Esophagus squamous epithelium (tissue), 5 donors: ENCODE results near the gene DEPDC7. TPM values are rescaled to one million over a fixed set of nuclear protein-coding genes. Genes with fewer than 3 reads are reported as not detected.

Source experiments
- DNase-seq: peaks from one replicate; lab custom pipeline; 2025; lab: John Stamatoyannopoulos, UW
- H3K27ac ChIP-seq, 4 donors: fragments of 200-600 bp; sonication (generic); one replicate each; pipeline ENCODE4 v1.5.1; 2016 to 2019; ENCODE audit warnings: mild to moderate bottlenecking in 1 of 4
- H3K27me3 ChIP-seq, 4 donors: fragments of 200-600 bp; sonication (generic); 1 replicate in 3 of 4; 2 replicates in 1 of 4; pipeline versions ENCODE4 v1.5.1 to v1.6.0; 2017 to 2021; ENCODE audit warnings: antibody characterized with exemption in 1 of 4
- H3K36me3 ChIP-seq, 3 donors: fragments of 200-600 bp; sonication (generic); one replicate each; pipeline ENCODE4 v1.5.1; 2016 to 2019
- H3K4me1 ChIP-seq, 3 donors: fragments of 200-600 bp; sonication (generic); one replicate each; pipeline ENCODE4 v1.5.1; 2017 to 2019
- H3K4me3 ChIP-seq, 4 donors: fragments of 200-600 bp; sonication (generic); 1 replicate in 3 of 4; 2 replicates in 1 of 4; pipeline ENCODE4 v1.5.1; 2016 to 2019; ENCODE audit warnings: mild to moderate bottlenecking in 2 of 4, moderate library complexity in 1 of 4
- H3K9me3 ChIP-seq, 3 donors: fragments of 200-600 bp; sonication (generic); one replicate each; pipeline ENCODE4 v1.5.1; 2016 to 2019
- CTCF ChIP-seq, 6 experiments: fragments of 450-650 bp in 4 of 6; fragments of 200-600 bp in 2 of 6; sonication (generic) in 2 of 6; IDR thresholded peaks; one replicate each; pipeline ENCODE4 v1.5.1; 2016 to 2019; ENCODE audit warnings: antibody characterized with exemption in 6 of 6, mild to moderate bottlenecking in 4 of 6, moderate library complexity in 4 of 6
- POLR2A ChIP-seq, 4 donors: fragments of 450-650 bp; IDR thresholded peaks; one replicate each; pipeline ENCODE4 v1.6.1; 2017; ENCODE audit warnings: antibody characterized with exemption in 4 of 4, mild to moderate bottlenecking in 4 of 4, moderate library complexity in 3 of 4
- WGBS, 2 donors: methylation state at CpG; one replicate each; pipeline ENCODE4 v1.1.5; 2018; 5-methylcytosine and 5-hydroxymethylcytosine counted together
- intact Hi-C: fragments of 100-400 bp; cut with DNase I; formaldehyde crosslinking; loops from one replicate; pipeline ENCODE4 v1.15.0; 2022
- total RNA-seq, 4 donors: library from RNA; depleted of rRNA; stranded (reverse); fragments of >200 nt; gene quantifications; one replicate each; pipeline ENCODE4 v1.1.0, GENCODE V29; 2016
- donor health status: DM: yes; HTN: yes; CAD: no.

DEPDC7 gene
- total RNA-seq, 4 donors from 2014 or later, result 2.3 to 9.7 (median 6.8) TPM

- Histone ChIP-seq H3K27ac (peak overlapping the region; percentile 98 to 100 (median 98)), H3K9me3 (no peaks in the 10 kb centered on the region), H3K36me3 (peaks cover 0 to 18% (median 0%) of the 10 kb centered on the region in 3 donors), H3K27me3 (no peaks in the 10 kb centered on the region), H3K4me1 (peaks cover 2 to 60% (median 16%) of the 10 kb centered on the region in 3 donors), H3K4me3 (peak overlapping the region; percentile 84 to 96 (median 91))
- intact Hi-C loops, result no loop called here
- TF ChIP-seq CTCF (IDR thresholded peaks at IDR 0.05) (no peak), POLR2A (IDR thresholded peaks at IDR 0.05) (no peak)
- DNase-seq, result no peak
- 2 to 4% methylated on average over 14 to 30 of the region's 30 CpGs for WGBS, 2 donors
Observed at GRCh38 chr11:33040033-33040861, 24.6 kb downstream of the DEPDC7 start.

- WGBS, 2 donors, result 41 to 61% methylated on average over 5 of the region's 5 CpGs
- H3K27ac ChIP-seq, result peak overlapping the region; percentile 98 to 100 (median 98)
Observed at GRCh38 chr11:33040862-33041453, 25.3 kb downstream of the DEPDC7 start.

GRCh38 chr11:33043221-33043830, 27.6 kb downstream of the DEPDC7 start:
- Histone ChIP-seq H3K4me1 (peaks cover 6 to 74% (median 21%) of the 10 kb centered on the region in 3 donors), H3K27ac (peak overlapping the region; percentile 20 to 72 (median 40)), H3K9me3 (no peaks in the 10 kb centered on the region), H3K27me3 (no peaks in the 10 kb centered on the region), H3K36me3 (peaks cover 0 to 33% (median 0%) of the 10 kb centered on the region in 3 donors), H3K4me3 (no peak overlapping the region)
- WGBS, 2 donors, result 33 to 40% methylated on average over 2 of the region's 2 CpGs
- no peak for DNase-seq
- intact Hi-C loops, result no loop called here
- TF ChIP-seq POLR2A (IDR thresholded peaks at IDR 0.05), result no peak
- no peak for TF ChIP-seq CTCF (IDR thresholded peaks at IDR 0.05)

More at GRCh38 chr11:33040862-33041453, 25.3 kb downstream of the DEPDC7 start:
- no peaks in the 10 kb centered on the region for H3K27me3 ChIP-seq
- intact Hi-C loops, result no loop called here
- DNase-seq, result no peak
- peaks cover 6 to 68% (median 17%) of the 10 kb centered on the region in 3 donors for H3K4me1 ChIP-seq
- H3K4me3 ChIP-seq, result peak overlapping the region in 3 of 4 donors; percentile 84 to 96 (median 88)
- TF ChIP-seq POLR2A (IDR thresholded peaks at IDR 0.05) (no peak), CTCF (IDR thresholded peaks at IDR 0.05) (no peak)
- no peaks in the 10 kb centered on the region for H3K9me3 ChIP-seq
- peaks cover 0 to 22% (median 0%) of the 10 kb centered on the region in 3 donors for H3K36me3 ChIP-seq

- peaks cover 6 to 70% (median 21%) of the 10 kb centered on the region in 3 donors for H3K4me1 ChIP-seq
- intact Hi-C loops, result no loop called here
Observed at GRCh38 chr11:33044285-33044756, 28.6 kb downstream of the DEPDC7 start.

More at GRCh38 chr11:33044285-33044756, 28.6 kb downstream of the DEPDC7 start:
- Histone ChIP-seq H3K4me3 (no peak overlapping the region), H3K27ac (peak overlapping the region; percentile 20 to 72 (median 40)), H3K9me3 (no peaks in the 10 kb centered on the region), H3K36me3 (peaks cover 0 to 34% (median 0%) of the 10 kb centered on the region in 3 donors), H3K27me3 (no peaks in the 10 kb centered on the region)
- DNase-seq, result no peak
- TF ChIP-seq CTCF (IDR thresholded peaks at IDR 0.05) (no peak), POLR2A (IDR thresholded peaks at IDR 0.05) (no peak)
- WGBS, 2 donors, result 38 to 54% methylated on average over 4 of the region's 4 CpGs
